Gastroesophageal sphincter (tissue), 4 donors: ENCODE results near the gene MAL. TPM values are rescaled to one million over a fixed set of nuclear protein-coding genes. Genes with fewer than 3 reads are reported as not detected.

Experiments used
- ATAC-seq: fragments of 150-250 bp; one replicate; pipeline ENCODE4 v1.9.1; 2016; ENCODE audit warnings: mild to moderate bottlenecking, moderate library complexity
- H3K27ac ChIP-seq, 4 donors: fragments of 200-600 bp; sonication (generic) in 3 of 4; 1 replicate in 3 of 4; 2 replicates in 1 of 4; pipeline ENCODE4 v1.5.1; 2016 to 2019
- H3K27me3 ChIP-seq: fragments of 200-600 bp; sonication (generic); one replicate; pipeline ENCODE4 v1.5.1; 2019
- H3K36me3 ChIP-seq, 2 donors: fragments of 200-600 bp; sonication (generic); one replicate each; pipeline ENCODE4 v1.5.1; 2019; ENCODE audit warnings: control low read depth in 1 of 2
- H3K4me1 ChIP-seq, 3 donors: fragments of 200-600 bp; sonication (generic); 1 replicate in 2 of 3; 2 replicates in 1 of 3; pipeline ENCODE4 v1.5.1; 2016 to 2019; ENCODE audit warnings: control low read depth in 2 of 3
- H3K4me3 ChIP-seq, 2 donors: fragments of 200-600 bp; sonication (generic); one replicate each; pipeline ENCODE4 v1.5.1; 2019; ENCODE audit warnings: mild to moderate bottlenecking in 1 of 2, moderate library complexity in 1 of 2
- H3K9me3 ChIP-seq, 3 donors: fragments of 200-600 bp; sonication (generic); one replicate each; pipeline ENCODE4 v1.5.1; 2017 to 2019; ENCODE audit warnings: control low read depth in 2 of 3
- EP300 ChIP-seq: sonication (generic); formaldehyde crosslinking; IDR thresholded peaks from one replicate; pipeline ENCODE4 v1.6.1; 2017; ENCODE audit warnings: antibody characterized with exemption, mild to moderate bottlenecking
- POLR2A ChIP-seq, 2 donors: fragments of 450-650 bp; IDR thresholded peaks; one replicate each; pipeline ENCODE4 v1.6.1; 2017; ENCODE audit warnings: antibody characterized with exemption in 2 of 2, mild to moderate bottlenecking in 2 of 2, moderate library complexity in 1 of 2
- POLR2AphosphoS5 ChIP-seq: sonication (generic); formaldehyde crosslinking; IDR thresholded peaks from one replicate; pipeline ENCODE4 v1.6.1; 2017; ENCODE audit warnings: antibody characterized with exemption
- WGBS, 2 donors: methylation state at CpG; one replicate each; pipeline ENCODE4 v1.1.5; 2018; ENCODE audit warnings: low coverage in 1 of 2; 5-methylcytosine and 5-hydroxymethylcytosine counted together
- total RNA-seq, 4 donors: library from RNA; depleted of rRNA; stranded (reverse); fragments of >200 nt; gene quantifications; one replicate each; pipeline ENCODE4 v1.1.0, GENCODE V29; 2016
- TF ChIP-seq, protein P1 (sequence below), 4 experiments: fragments of 200-600 bp in 2 of 4; fragments of 450-650 bp in 2 of 4; sonication (generic) in 1 of 4; IDR thresholded peaks; one replicate each; pipeline ENCODE4 v1.5.1; 2017 to 2019; ENCODE audit warnings: antibody characterized with exemption in 4 of 4, mild to moderate bottlenecking in 2 of 4, moderate library complexity in 2 of 4

The MAL gene
- total RNA-seq, 4 donors from 2014 or later, result 21.3 to 39.8 (median 32.0) TPM

GRCh38 chr2:95049961-95050360 lies 24.5 kb downstream of the MAL start:
- H3K27ac ChIP-seq, result no peak overlapping the region
- peaks cover 0 to 9% (median 0%) of the 10 kb centered on the region in 3 donors for H3K4me1 ChIP-seq
- H3K27me3 ChIP-seq, result peaks cover 50% of the 10 kb centered on the region
- ATAC-seq, result no peak
- WGBS, 2 donors, result 100% methylated on average over 2 of the region's 6 CpGs; no CpG with 5 or more reads in 1 of the 2 donors
- TF ChIP-seq POLR2A (IDR thresholded peaks at IDR 0.05) (no peak), EP300 (no peak), POLR2AphosphoS5 (no peak)
- TF ChIP-seq, protein P1, sequence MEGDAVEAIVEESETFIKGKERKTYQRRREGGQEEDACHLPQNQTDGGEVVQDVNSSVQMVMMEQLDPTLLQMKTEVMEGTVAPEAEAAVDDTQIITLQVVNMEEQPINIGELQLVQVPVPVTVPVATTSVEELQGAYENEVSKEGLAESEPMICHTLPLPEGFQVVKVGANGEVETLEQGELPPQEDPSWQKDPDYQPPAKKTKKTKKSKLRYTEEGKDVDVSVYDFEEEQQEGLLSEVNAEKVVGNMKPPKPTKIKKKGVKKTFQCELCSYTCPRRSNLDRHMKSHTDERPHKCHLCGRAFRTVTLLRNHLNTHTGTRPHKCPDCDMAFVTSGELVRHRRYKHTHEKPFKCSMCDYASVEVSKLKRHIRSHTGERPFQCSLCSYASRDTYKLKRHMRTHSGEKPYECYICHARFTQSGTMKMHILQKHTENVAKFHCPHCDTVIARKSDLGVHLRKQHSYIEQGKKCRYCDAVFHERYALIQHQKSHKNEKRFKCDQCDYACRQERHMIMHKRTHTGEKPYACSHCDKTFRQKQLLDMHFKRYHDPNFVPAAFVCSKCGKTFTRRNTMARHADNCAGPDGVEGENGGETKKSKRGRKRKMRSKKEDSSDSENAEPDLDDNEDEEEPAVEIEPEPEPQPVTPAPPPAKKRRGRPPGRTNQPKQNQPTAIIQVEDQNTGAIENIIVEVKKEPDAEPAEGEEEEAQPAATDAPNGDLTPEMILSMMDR (IDR thresholded peaks at IDR 0.05), result no peak
- no peaks in the 10 kb centered on the region for H3K36me3 ChIP-seq
- H3K4me3 ChIP-seq, result no peak overlapping the region
- H3K9me3 ChIP-seq, result no peaks in the 10 kb centered on the region

GRCh38 chr2:95050385-95051300 lies 25.1 kb downstream of the MAL start:
- Histone ChIP-seq H3K4me1 (peaks cover 0 to 2% (median 0%) of the 10 kb centered on the region in 3 donors), H3K9me3 (no peaks in the 10 kb centered on the region), H3K36me3 (no peaks in the 10 kb centered on the region), H3K27ac (no peak overlapping the region), H3K27me3 (peaks cover 53% of the 10 kb centered on the region), H3K4me3 (no peak overlapping the region)
- WGBS, 2 donors, result 15 to 52% methylated on average over 3 to 6 of the region's 7 CpGs
- TF ChIP-seq POLR2AphosphoS5, result no peak
- TF ChIP-seq POLR2A (IDR thresholded peaks at IDR 0.05), result no peak
- no peak for TF ChIP-seq EP300
- TF ChIP-seq, protein P1 (IDR thresholded peaks at IDR 0.05), result no peak
- no peak for ATAC-seq

DNA sequence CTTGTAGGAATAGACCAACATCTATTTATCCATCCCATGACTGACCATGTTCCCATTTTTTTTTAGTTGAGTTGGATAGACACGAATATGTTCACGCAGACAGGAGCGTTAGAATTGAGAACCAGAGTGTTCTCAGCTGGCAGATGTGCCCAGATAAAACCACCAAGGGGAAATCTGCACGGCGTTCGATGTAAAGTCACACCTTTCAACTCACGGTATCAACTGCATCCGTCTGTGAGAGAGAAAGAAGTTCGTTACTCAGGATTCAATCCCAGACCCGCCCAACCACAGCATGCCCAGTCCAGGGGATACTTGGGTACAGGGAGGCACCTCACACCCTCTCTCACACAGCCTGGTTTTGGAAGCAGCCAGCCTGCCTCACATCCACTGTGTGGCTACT lies 26.1 kb downstream of the MAL start:
- Histone ChIP-seq H3K9me3 (no peaks in the 10 kb centered on the region), H3K27ac (no peak overlapping the region), H3K36me3 (no peaks in the 10 kb centered on the region), H3K4me1 (no peaks in the 10 kb centered on the region), H3K4me3 (no peak overlapping the region), H3K27me3 (peaks cover 61% of the 10 kb centered on the region)
- no peak for TF ChIP-seq POLR2A (IDR thresholded peaks at IDR 0.05)
- TF ChIP-seq, protein P1 (IDR thresholded peaks at IDR 0.05), result no peak
- TF ChIP-seq EP300, result no peak
- TF ChIP-seq POLR2AphosphoS5, result no peak
- no peak for ATAC-seq
- WGBS, 2 donors, result 75 to 92% methylated on average over 2 to 10 of the region's 10 CpGs

GRCh38 chr2:95052307-95052706 lies 26.8 kb downstream of the MAL start:
- H3K27me3 ChIP-seq, result peaks cover 61% of the 10 kb centered on the region
- H3K9me3 ChIP-seq, result no peaks in the 10 kb centered on the region
- no peak for ATAC-seq
- H3K36me3 ChIP-seq, result no peaks in the 10 kb centered on the region
- no peaks in the 10 kb centered on the region for H3K4me1 ChIP-seq
- TF ChIP-seq, protein P1 (IDR thresholded peaks at IDR 0.05), result no peak
- H3K27ac ChIP-seq, result no peak overlapping the region
- WGBS, 2 donors, result 73% methylated on average over 5 of the region's 6 CpGs; no CpG with 5 or more reads in 1 of the 2 donors
- H3K4me3 ChIP-seq, result no peak overlapping the region
